HL-60 (cell line): ENCODE results near the gene ETNK2.

Source experiments
- CTCF ChIP-seq: IDR thresholded peaks from one replicate; pipeline ENCODE4 v1.5.1; 2011; ENCODE audit warnings: low read length, control low read depth, inconsistent platforms; ENCODE audit not compliant: insufficient read depth
- GABPA ChIP-seq: IDR thresholded peaks from 2 replicates; pipeline ENCODE4 v1.6.1; 2012; ENCODE audit warnings: low read depth
- POLR2AphosphoS5 ChIP-seq: IDR thresholded peaks from 2 replicates; pipeline ENCODE4 v1.6.1; 2012; ENCODE audit warnings: low read depth
- REST ChIP-seq: IDR thresholded peaks from 2 replicates; pipeline ENCODE4 v1.6.1; 2012; ENCODE audit warnings: low read depth; ENCODE audit not compliant: insufficient replicate concordance
- SPI1 ChIP-seq: IDR thresholded peaks from 2 replicates; pipeline ENCODE4 v1.6.1; 2012; ENCODE audit warnings: low read depth, mild to moderate bottlenecking, borderline replicate concordance

- TF ChIP-seq CTCF (no peak), REST (no peak), POLR2AphosphoS5 (no peak), SPI1 (no peak), GABPA (no peak)
These were observed 20.7 kb upstream of the ETNK2 start for GRCh38 chr1:204172404-204173029.
